ENCODE results near the gene PHF13.

The PHF13 gene

GRCh38 chr1:6601049-6601922 is 12.2 kb upstream of the PHF13 start:
- peak in 2 of 3 experiments; percentile 40 to 63 for DNase-seq (ENCODE audit: low read depth in 2 of 3, low spot score in 2 of 3)

- DNase-seq (ENCODE audit: low read depth in 2 of 3, low spot score in 2 of 3), result no peak
Measured at GRCh38 chr1:6601923-6602668, 11.4 kb upstream of the PHF13 start.

GRCh38 chr1:6602669-6603237 is 10.8 kb upstream of the PHF13 start, which contains the start of gene KLHL21:
TSS of gene KLHL21 (minus strand) at chr1:6602869. CDS start at chr1:6602817, 52 bp downstream.
- peak; percentile 66 to 87 (median 81) for DNase-seq (ENCODE audit: low read depth in 2 of 3, low spot score in 2 of 3)

DNA sequence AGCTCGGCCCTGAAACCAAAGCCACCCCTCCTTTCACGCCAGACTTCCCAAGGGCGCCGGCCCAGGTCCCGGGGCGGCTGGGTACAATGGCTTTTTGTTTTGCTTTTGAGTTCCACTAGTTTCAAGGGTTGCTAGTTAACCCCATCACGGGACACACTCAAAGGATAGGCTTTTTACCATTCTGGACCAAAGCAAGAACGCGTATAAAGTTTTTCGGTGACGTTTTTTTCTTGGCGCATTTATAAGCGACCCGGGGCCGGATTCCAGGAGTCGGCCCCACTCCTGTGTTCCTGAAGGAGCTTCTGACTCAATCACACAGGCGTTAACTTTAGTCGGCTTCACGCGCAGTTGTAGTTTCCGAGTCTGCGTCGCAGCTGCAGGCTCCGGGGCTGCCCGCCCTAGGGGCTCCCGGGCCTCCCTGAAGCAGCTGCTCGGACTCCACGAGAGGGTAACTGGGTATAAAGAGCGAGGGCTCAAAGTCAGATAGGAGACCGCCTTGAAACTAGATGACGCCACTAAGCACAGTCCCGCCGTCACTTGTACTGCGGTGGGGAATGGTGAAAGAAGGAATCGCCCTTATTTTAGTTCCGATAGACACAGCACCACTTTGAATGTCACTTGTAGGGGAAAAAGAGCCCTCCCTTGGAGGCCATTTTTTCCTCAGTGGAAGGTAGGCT is 10.2 kb upstream of the PHF13 start:
- peak in 1 of 3 experiments; percentile 44 for DNase-seq (ENCODE audit: low read depth in 2 of 3, low spot score in 2 of 3)

GRCh38 chr1:6603915-6604558 is 9.5 kb upstream of the PHF13 start:
- no peak for DNase-seq (ENCODE audit: low read depth in 2 of 3, low spot score in 2 of 3)

- no peak for DNase-seq (ENCODE audit: low read depth in 2 of 3, low spot score in 2 of 3)
Measured at GRCh38 chr1:6612641-6613360, 730 bp upstream of the PHF13 start.

DNA sequence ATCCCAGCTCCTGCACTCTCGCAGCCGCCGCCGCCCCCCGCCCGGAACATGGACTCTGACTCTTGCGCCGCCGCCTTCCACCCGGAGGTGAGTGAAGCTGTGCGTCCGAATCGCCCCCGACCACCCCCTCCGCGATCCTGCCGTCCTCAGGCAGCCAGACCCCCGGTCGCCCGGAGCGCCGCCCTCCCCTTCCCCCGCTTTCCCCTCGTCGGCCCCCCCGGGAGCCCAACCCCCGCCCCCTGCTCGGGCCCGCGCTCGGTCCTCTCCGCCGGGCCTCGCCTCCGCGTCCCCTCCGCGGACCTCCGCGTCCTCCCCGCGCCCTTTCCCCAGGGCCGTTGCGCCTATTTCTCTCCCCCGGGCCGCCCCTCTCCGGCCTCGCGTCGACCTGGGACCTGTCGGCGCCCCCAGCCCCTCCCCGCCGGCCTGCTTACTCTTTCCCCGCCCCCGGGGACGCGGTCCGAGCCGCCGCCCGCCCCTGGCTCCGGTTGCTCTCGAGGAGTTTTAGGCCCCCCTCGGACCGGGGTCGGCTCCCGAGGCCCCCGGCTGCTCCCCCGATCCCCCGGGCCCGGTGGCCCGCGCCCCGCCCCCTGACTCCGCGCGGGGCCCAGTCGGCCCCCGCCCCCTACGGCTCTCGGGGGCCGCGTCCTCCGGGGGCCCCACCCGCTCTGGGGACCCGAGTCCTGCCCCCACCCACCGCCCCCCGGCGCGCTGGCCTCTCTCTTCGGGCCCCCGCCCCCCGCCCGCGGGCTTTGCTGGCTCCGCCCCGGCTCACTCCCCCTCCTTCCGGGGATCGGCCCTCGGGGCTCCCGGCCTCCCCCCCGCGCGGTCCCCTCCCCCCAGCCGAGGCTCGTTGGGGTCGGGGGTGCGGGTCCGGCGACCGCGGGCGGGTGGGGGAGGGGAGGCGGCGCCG is 743 bp downstream of the PHF13 start:
- DNase-seq (ENCODE audit: low read depth in 2 of 3, low spot score in 2 of 3), result peak in 1 of 3 experiments; percentile 23

- no peak for DNase-seq (ENCODE audit: low read depth in 2 of 3, low spot score in 2 of 3)
Measured at GRCh38 chr1:6614929-6615785, 1.6 kb downstream of the PHF13 start.

DNA sequence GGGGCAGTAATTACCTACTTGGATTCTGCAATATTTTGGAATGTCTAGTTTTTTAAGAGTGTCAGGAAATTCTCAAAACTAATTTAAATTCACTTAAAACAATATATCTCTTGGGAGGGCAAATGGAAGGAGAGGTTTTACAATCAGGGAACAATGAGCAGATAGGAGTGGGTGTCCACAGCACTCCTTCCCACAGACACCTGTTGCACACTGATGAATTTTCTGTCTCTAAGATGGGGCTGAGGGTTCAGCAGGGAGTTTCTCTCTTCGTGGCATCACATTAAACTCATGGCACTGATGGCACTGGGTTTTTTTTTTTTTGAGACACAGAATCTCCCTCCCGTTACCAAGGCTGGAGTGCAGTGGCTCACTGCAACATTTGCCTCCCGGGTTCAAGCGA is 5.5 kb downstream of the PHF13 start:
- DNase-seq (ENCODE audit: low read depth in 2 of 3, low spot score in 2 of 3), result no peak

- no peak for DNase-seq (ENCODE audit: low read depth in 2 of 3, low spot score in 2 of 3)
Measured at GRCh38 chr1:6621429-6622391, 8.2 kb downstream of the PHF13 start.

GRCh38 chr1:6622396-6623152 is 9.0 kb downstream of the PHF13 start:
- DNase-seq (ENCODE audit: low read depth in 2 of 3, low spot score in 2 of 3), result no peak

GRCh38 chr1:6623269-6623965 is 9.9 kb downstream of the PHF13 start:
- DNase-seq (ENCODE audit: low read depth in 2 of 3, low spot score in 2 of 3), result no peak

DNA sequence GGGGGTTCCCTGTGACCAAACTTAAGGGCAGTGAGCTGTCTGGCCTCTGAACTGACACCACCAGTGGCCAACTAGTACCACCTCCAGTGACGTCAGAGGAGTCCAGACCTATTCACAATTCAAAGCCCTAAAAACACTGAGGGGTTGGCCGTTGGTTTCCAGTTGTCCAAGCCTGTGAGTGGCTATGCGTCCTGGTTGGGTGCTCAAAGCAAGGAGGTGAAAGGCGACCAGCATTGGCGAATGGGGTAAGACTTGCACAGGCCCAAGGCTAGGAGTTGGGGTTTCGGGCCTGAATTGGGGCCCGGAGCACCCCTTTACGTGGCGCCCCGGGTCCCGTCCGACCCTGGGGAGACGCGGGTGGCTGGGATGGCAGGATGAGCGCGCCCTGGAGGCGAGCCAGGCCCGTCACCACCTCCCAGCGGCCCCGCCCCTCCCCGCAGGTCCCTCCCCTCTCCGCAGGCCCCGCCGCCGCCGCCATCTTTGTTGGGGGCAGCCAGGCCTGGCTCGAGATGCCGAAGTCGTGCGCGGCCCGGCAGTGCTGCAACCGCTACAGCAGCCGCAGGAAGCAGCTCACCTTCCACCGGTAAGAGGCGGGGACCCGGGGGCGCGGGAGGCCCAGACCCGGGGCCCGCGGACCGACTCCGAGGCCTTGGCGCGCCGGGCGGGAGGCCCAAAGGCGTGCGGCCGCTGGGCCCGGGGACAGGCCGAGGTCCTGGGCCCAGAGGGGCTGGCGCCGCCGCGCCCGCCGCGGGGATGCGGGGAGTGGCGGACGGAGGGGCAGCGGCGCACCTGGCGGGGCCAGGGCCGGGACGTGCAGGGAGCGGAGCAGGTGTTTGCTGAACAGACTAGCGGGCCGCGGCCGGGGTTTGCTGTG is 11.4 kb downstream of the PHF13 start, which contains the start of gene THAP3:
Gene THAP3 (plus strand): TSS at position 159 of the 874 bp plus-strand sequence. CDS start 351 bp downstream, at position 510.
- DNase-seq (ENCODE audit: low read depth in 2 of 3, low spot score in 2 of 3), result peak; percentile 70 to 89 (median 86)

DNA sequence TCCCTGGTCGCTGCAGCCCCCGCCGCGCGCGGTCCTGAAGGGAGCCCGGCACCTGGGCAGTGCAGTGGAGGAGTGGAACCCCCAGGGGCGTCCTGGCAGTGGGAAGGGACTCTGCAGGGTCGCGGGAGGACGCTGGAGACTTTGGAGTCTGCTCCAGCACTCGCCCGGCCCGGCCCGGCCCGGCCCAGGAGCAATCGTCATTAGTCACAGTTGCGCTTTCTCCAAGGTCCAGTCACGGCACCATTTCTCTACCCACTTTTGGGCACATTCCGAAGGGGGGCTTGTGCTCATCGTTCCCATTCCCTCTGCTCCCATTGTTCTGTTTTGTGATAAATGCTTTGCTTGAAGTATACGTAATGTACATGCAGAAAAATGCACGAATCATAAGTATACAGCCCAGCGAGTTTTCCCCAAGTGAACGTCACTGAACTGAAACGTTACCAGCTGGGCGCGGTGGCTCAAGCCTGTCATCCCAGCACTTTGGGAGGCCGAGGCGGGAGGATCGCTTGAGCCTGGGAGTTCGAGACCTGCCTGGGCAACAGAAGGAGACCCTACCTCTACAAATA is 12.1 kb downstream of the PHF13 start:
- DNase-seq (ENCODE audit: low read depth in 2 of 3, low spot score in 2 of 3), result no peak

Data from activated CD8-positive, alpha-beta memory T cell treated with anti-CD3 and anti-CD28 coated beads for 48 hours (primary cell).